T-cell (primary cell): ENCODE results near the gene METTL13. TPM values are rescaled to one million over a fixed set of nuclear protein-coding genes. Genes with fewer than 3 reads are reported as not detected.

Experiments
- ATAC-seq, 4 experiments: fragments of 200-7000 bp in 3 of 4; fragments of 150-1000 bp in 1 of 4; cut with Tn5 transposase; replicated peaks in 1 of 4; 1 replicate in 3 of 4; 2 replicates in 1 of 4; pipeline ENCODE4 v1.10.0; 2021; ENCODE audit warnings: moderate library complexity in 3 of 4, mild to moderate bottlenecking in 2 of 4, moderate number of reproducible peaks in 1 of 4
- CTCF ChIA-PET, 2 donors: fragments of 300-600 bp; sonication (Branson Sonifier 250); formaldehyde crosslinking; loops; one replicate each; lab custom pipeline; 2022; ENCODE audit warnings: antibody characterized with exemption in 2 of 2; lab: Charles Lee
- POLR2A ChIA-PET, 2 donors: fragments of 300-600 bp; sonication (Branson Sonifier 250); formaldehyde crosslinking; loops; one replicate each; lab custom pipeline; 2022; ENCODE audit warnings: antibody characterized with exemption in 2 of 2; lab: Charles Lee
- DNase-seq, 35 experiments: peaks; one replicate each; pipeline versions ENCODE4 v3.0.0 to v3.0.0-alpha.2; 2013 to 2023
- H3K27ac ChIP-seq: one replicate; pipeline ENCODE4 v1.5.1; 2013; ENCODE audit warnings: low read length
- H3K27me3 ChIP-seq, 2 experiments: replicated peaks in 1 of 2; 1 replicate in 1 of 2; 2 replicates in 1 of 2; pipeline versions ENCODE4 v1.6.1 to v1.7.0; 2013; ENCODE audit warnings: low read length in 1 of 2, mixed read lengths in 1 of 2; ENCODE audit not compliant: control insufficient read depth in 2 of 2, insufficient read depth in 2 of 2; ENCODE audit errors: extremely low read depth in 1 of 2
- H3K36me3 ChIP-seq, 2 donors: 1 replicate in 1 of 2; 2 replicates in 1 of 2; pipeline versions ENCODE4 v1.6.1 to v1.7.0; 2013; ENCODE audit warnings: low read length in 1 of 2; ENCODE audit not compliant: control insufficient read depth in 2 of 2, insufficient read depth in 1 of 2; ENCODE audit errors: extremely low read depth in 1 of 2
- H3K4me1 ChIP-seq, 2 experiments: 1 replicate in 1 of 2; 2 replicates in 1 of 2; pipeline versions ENCODE4 v1.6.1 to v1.7.0; 2013; ENCODE audit warnings: low read length in 2 of 2, mixed read lengths in 1 of 2; ENCODE audit not compliant: insufficient read depth in 2 of 2, control insufficient read depth in 1 of 2; ENCODE audit errors: extremely low read depth in 1 of 2
- H3K4me3 ChIP-seq, 2 donors: 1 replicate in 1 of 2; 2 replicates in 1 of 2; pipeline versions ENCODE4 v1.5.1 to v1.7.0; 2013; ENCODE audit warnings: mild to moderate bottlenecking in 2 of 2, low read length in 1 of 2, moderate library complexity in 1 of 2; ENCODE audit not compliant: control insufficient read depth in 1 of 2; ENCODE audit errors: extremely low read depth in 1 of 2
- H3K9me3 ChIP-seq: 2 replicates; pipeline ENCODE4 v1.7.0; 2013
- H3K27ac Mint-ChIP-seq, 2 donors: one replicate each; pipeline ENCODE4 v1.8.0; 2020 to 2021; ENCODE audit warnings: mild to moderate bottlenecking in 2 of 2, mixed read lengths in 2 of 2
- H3K27me3 Mint-ChIP-seq, 2 donors: one replicate each; pipeline ENCODE4 v1.8.0; 2021 to 2022; ENCODE audit warnings: mixed read lengths in 2 of 2
- H3K36me3 Mint-ChIP-seq: one replicate; pipeline ENCODE4 v1.8.0; 2021; ENCODE audit warnings: mixed read lengths
- H3K4me1 Mint-ChIP-seq, 3 donors: one replicate each; pipeline ENCODE4 v1.8.0; 2020 to 2022; ENCODE audit warnings: mixed read lengths in 3 of 3, mild to moderate bottlenecking in 1 of 3
- H3K4me3 Mint-ChIP-seq, 3 donors: one replicate each; pipeline ENCODE4 v1.8.0; 2020 to 2022; ENCODE audit warnings: mild to moderate bottlenecking in 3 of 3, mixed read lengths in 3 of 3, moderate library complexity in 3 of 3
- H3K9me3 Mint-ChIP-seq, 3 donors: one replicate each; pipeline ENCODE4 v1.8.0; 2020 to 2022; ENCODE audit warnings: mixed read lengths in 3 of 3
- WGBS: methylation state at CpG from one replicate; pipeline ENCODE4 v1.1.5; 2013; ENCODE audit warnings: missing lambda C conversion rate; ENCODE audit not compliant: insufficient coverage; 5-methylcytosine and 5-hydroxymethylcytosine counted together
- total RNA-seq, 35 experiments: library from RNA in 6 of 35; stranded (reverse) in 6 of 35; fragments of 120-200 nt in 1 of 35; gene quantifications; one replicate each; pipeline versions ENCODE4 v1.2.1 to v1.2.4 and lab custom pipeline; 2013 to 2026

Gene METTL13
- total RNA-seq, 5 donors from 2014 or later (not counting 1 experiment from before 2014, with no cell fraction given), result 16.0 to 37.6 (median 35.2) TPM

GRCh38 chr1:171756856-171757255 is 24.6 kb upstream of the METTL13 start:
- ChIA-PET POLR2A (interaction anchor here in 1 of 2 donors (0.8 kb wide), 1 partner anchor 22 kb away, joined by 3 read pairs; no protein-coding TSS in a partner anchor), CTCF (no interaction called here)
- Mint-ChIP-seq H3K27me3 (peaks cover 4 to 6% of the 10 kb centered on the region in 2 donors), H3K27ac (no peak overlapping the region), H3K4me1 (no peaks in the 10 kb centered on the region), H3K4me3 (no peak overlapping the region), H3K36me3 (no peaks in the 10 kb centered on the region), H3K9me3 (no peaks in the 10 kb centered on the region)
- DNase-seq, result no peak
- no peaks in the 10 kb centered on the region for H3K36me3 ChIP-seq
- WGBS, result 87% methylated on average over 2 of the region's 4 CpGs
- no peak overlapping the region for H3K27ac ChIP-seq
- ATAC-seq, result no peak
- no peaks in the 10 kb centered on the region for H3K9me3 ChIP-seq
- H3K4me3 ChIP-seq, result no peak overlapping the region
- H3K4me1 ChIP-seq, result no peaks in the 10 kb centered on the region
- peaks cover 0 to 9% of the 10 kb centered on the region in 2 experiments for H3K27me3 ChIP-seq

DNA sequence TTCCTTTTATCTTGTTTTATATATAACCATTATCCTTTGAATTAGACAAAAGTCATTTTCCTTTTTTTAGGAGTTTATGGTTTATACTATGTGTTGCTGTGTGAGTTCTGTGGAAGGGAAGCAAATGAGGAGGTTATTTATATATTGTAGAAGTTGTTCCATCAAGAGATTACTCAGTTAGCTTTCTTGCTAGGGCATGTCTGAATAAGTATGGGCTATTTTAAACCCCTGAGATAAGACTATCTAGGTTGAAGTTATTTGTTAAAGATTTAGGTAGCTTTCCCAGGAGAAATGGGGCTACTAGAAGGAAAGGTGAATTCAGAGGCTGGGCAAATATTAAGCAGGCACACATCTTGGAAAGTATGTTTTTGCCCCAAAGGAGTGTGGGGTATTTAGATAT is 23.4 kb upstream of the METTL13 start:
- H3K27me3 Mint-ChIP-seq, result peaks cover 4 to 12% of the 10 kb centered on the region in 2 donors
- Histone ChIP-seq H3K36me3 (no peaks in the 10 kb centered on the region), H3K27ac (no peak overlapping the region), H3K4me3 (no peak overlapping the region), H3K27me3 (peaks cover 0 to 13% of the 10 kb centered on the region in 2 experiments), H3K9me3 (no peaks in the 10 kb centered on the region), H3K4me1 (no peaks in the 10 kb centered on the region)
- no peaks in the 10 kb centered on the region for H3K9me3 Mint-ChIP-seq
- CTCF ChIA-PET, result no interaction called here
- ATAC-seq, result no peak
- no peaks in the 10 kb centered on the region for H3K4me1 Mint-ChIP-seq
- POLR2A ChIA-PET, result no interaction called here
- H3K36me3 Mint-ChIP-seq, result no peaks in the 10 kb centered on the region
- no peak overlapping the region for H3K4me3 Mint-ChIP-seq
- H3K27ac Mint-ChIP-seq, result no peak overlapping the region
- no peak for DNase-seq

DNA sequence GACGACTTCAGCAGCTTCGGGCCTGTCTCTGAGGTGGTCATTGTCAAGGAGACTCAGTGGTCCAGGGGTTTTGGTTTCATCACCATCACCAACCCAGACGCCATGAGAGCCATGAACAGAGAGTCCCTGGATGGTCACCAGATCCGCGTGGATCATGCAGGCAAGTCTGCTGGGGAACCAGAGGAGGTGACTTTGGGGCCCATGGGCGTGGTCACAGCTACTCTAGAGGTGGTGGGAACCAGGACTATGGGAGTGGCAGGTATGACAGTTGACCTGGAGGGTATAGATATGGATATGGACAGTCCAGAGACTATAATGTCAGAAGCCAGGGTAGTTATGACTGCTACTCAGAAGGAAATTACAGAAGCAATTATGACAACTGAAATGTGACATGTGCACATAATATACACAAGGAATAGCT is 19.3 kb upstream of the METTL13 start:
- 67% methylated on average over 3 of the region's 6 CpGs for WGBS
- no peak overlapping the region for H3K4me3 Mint-ChIP-seq
- DNase-seq (no peak), ATAC-seq (no peak)
- H3K27me3 Mint-ChIP-seq, result peaks cover 21 to 31% of the 10 kb centered on the region in 2 donors
- no peaks in the 10 kb centered on the region for H3K36me3 Mint-ChIP-seq
- Histone ChIP-seq H3K4me1 (no peaks in the 10 kb centered on the region), H3K9me3 (no peaks in the 10 kb centered on the region), H3K4me3 (no peak overlapping the region), H3K36me3 (no peaks in the 10 kb centered on the region), H3K27ac (no peak overlapping the region), H3K27me3 (peaks cover 0 to 26% of the 10 kb centered on the region in 2 experiments)
- POLR2A ChIA-PET, result interaction anchor here in 1 of 2 donors (0.5 kb wide), 1 partner anchor 27 kb away, joined by 3 read pairs; no protein-coding TSS in a partner anchor
- no peaks in the 10 kb centered on the region for H3K4me1 Mint-ChIP-seq
- no peaks in the 10 kb centered on the region for H3K9me3 Mint-ChIP-seq
- CTCF ChIA-PET, result no interaction called here
- H3K27ac Mint-ChIP-seq, result no peak overlapping the region

GRCh38 chr1:171763764-171764163 is 17.7 kb upstream of the METTL13 start:
- POLR2A ChIA-PET, result no interaction called here
- H3K4me3 Mint-ChIP-seq, result no peak overlapping the region
- CTCF ChIA-PET, result no interaction called here

GRCh38 chr1:171769171-171769570 is 12.3 kb upstream of the METTL13 start:
- peaks cover 20 to 21% of the 10 kb centered on the region in 2 donors for H3K27me3 Mint-ChIP-seq
- no peaks in the 10 kb centered on the region for H3K9me3 Mint-ChIP-seq
- Histone ChIP-seq H3K27me3 (peaks cover 0 to 10% of the 10 kb centered on the region in 2 experiments), H3K4me1 (no peaks in the 10 kb centered on the region), H3K27ac (no peak overlapping the region), H3K4me3 (no peak overlapping the region), H3K36me3 (no peaks in the 10 kb centered on the region), H3K9me3 (no peaks in the 10 kb centered on the region)
- H3K4me1 Mint-ChIP-seq, result no peaks in the 10 kb centered on the region
- H3K36me3 Mint-ChIP-seq, result no peaks in the 10 kb centered on the region
- H3K27ac Mint-ChIP-seq, result no peak overlapping the region
- ChIA-PET POLR2A (no interaction called here), CTCF (interaction anchor here in 1 of 2 donors (0.6 kb wide), 1 partner anchor 9 kb away, joined by 4 read pairs; no protein-coding TSS in a partner anchor)
- 36% methylated on average over 2 of the region's 3 CpGs for WGBS
- H3K4me3 Mint-ChIP-seq, result no peak overlapping the region
- ATAC-seq (no peak), DNase-seq (no peak)

More at GRCh38 chr1:171763764-171764163, 17.7 kb upstream of the METTL13 start:
- ATAC-seq (no peak), DNase-seq (no peak)
- no peaks in the 10 kb centered on the region for H3K36me3 Mint-ChIP-seq
- peaks cover 0 to 26% of the 10 kb centered on the region in 2 experiments for H3K27me3 ChIP-seq
- H3K4me3 ChIP-seq, result no peak overlapping the region
- no peaks in the 10 kb centered on the region for H3K4me1 ChIP-seq
- H3K36me3 ChIP-seq, result no peaks in the 10 kb centered on the region
- H3K27ac Mint-ChIP-seq, result no peak overlapping the region
- no peaks in the 10 kb centered on the region for H3K9me3 Mint-ChIP-seq
- H3K27me3 Mint-ChIP-seq, result peaks cover 21 to 31% of the 10 kb centered on the region in 2 donors
- H3K9me3 ChIP-seq, result no peaks in the 10 kb centered on the region
- no peaks in the 10 kb centered on the region for H3K4me1 Mint-ChIP-seq
- no peak overlapping the region for H3K27ac ChIP-seq
- 88% methylated on average over 6 of the region's 6 CpGs for WGBS

GRCh38 chr1:171769754-171770153 is 11.7 kb upstream of the METTL13 start:
- ChIA-PET POLR2A (no interaction called here), CTCF (no interaction called here)
- Histone ChIP-seq H3K27me3 (peaks cover 0 to 6% of the 10 kb centered on the region in 2 experiments), H3K4me1 (no peaks in the 10 kb centered on the region), H3K27ac (no peak overlapping the region), H3K4me3 (no peak overlapping the region), H3K36me3 (no peaks in the 10 kb centered on the region), H3K9me3 (no peaks in the 10 kb centered on the region)
- Mint-ChIP-seq H3K4me3 (no peak overlapping the region), H3K4me1 (no peaks in the 10 kb centered on the region), H3K27ac (no peak overlapping the region), H3K9me3 (no peaks in the 10 kb centered on the region), H3K36me3 (no peaks in the 10 kb centered on the region), H3K27me3 (peaks cover 15 to 18% of the 10 kb centered on the region in 2 donors)
- ATAC-seq (no peak), DNase-seq (no peak)
- no CpG with 5 or more reads among the region's 1 CpG for WGBS
